Limb (tissue), 2 donors: ENCODE measurements around the gene LRRC61.
A peak's percentile ranks its signal among the peaks of the same experiment; 100 is the strongest.

Experiments
- DNase-seq, 2 donors: peaks; one replicate each; pipeline ENCODE4 v3.0.0-alpha.2; 2016; ENCODE audit errors: extremely low spot score in 2 of 2

LRRC61 gene

GRCh38 chr7:150330211-150330885 lies 7.2 kb downstream of the LRRC61 start:
- no peak for DNase-seq

- DNase-seq, result no peak
These were observed 9.9 kb downstream of the LRRC61 start for GRCh38 chr7:150332852-150333635.

- DNase-seq, result no peak
These were observed 10.5 kb downstream of the LRRC61 start for GRCh38 chr7:150333659-150334058.

- DNase-seq, result no peak
These were observed 11.0 kb downstream of the LRRC61 start for GRCh38 chr7:150334108-150334507.

GRCh38 chr7:150335108-150335773 lies 12.1 kb downstream of the LRRC61 start:
- no peak for DNase-seq

- no peak for DNase-seq
These were observed 12.6 kb downstream of the LRRC61 start for GRCh38 chr7:150335774-150336112.

- DNase-seq, result no peak
These were observed 13.6 kb downstream of the LRRC61 start for GRCh38 chr7:150336746-150337145.

GRCh38 chr7:150337179-150337578 lies 14.0 kb downstream of the LRRC61 start:
- no peak for DNase-seq

- no peak for DNase-seq
These were observed 14.5 kb downstream of the LRRC61 start for GRCh38 chr7:150337659-150338081.

GRCh38 chr7:150338166-150338829 lies 15.1 kb downstream of the LRRC61 start:
- DNase-seq, result no peak

GRCh38 chr7:150339409-150339809 lies 16.3 kb downstream of the LRRC61 start:
- no peak for DNase-seq

GRCh38 chr7:150340024-150340749 lies 17.0 kb downstream of the LRRC61 start:
- no peak for DNase-seq

- no peak for DNase-seq
These were observed 17.7 kb downstream of the LRRC61 start for GRCh38 chr7:150340875-150341262.

- DNase-seq, result peak in 1 of 2 donors; percentile 61
These were observed 18.3 kb downstream of the LRRC61 start, which contains the start of gene RARRES2 for GRCh38 chr7:150341263-150342120. Gene RARRES2 (minus strand): TSS chr7:150341629. CDS start chr7:150340609, 1,020 bp downstream.

- no peak for DNase-seq
These were observed 18.9 kb downstream of the LRRC61 start for GRCh38 chr7:150342121-150342408.

GRCh38 chr7:150343225-150343624 lies 20.1 kb downstream of the LRRC61 start:
- no peak for DNase-seq

GRCh38 chr7:150344299-150344698 lies 21.1 kb downstream of the LRRC61 start:
- DNase-seq, result no peak

GRCh38 chr7:150345012-150345411 lies 21.9 kb downstream of the LRRC61 start:
- no peak for DNase-seq

GRCh38 chr7:150346922-150347321 lies 23.8 kb downstream of the LRRC61 start:
- no peak for DNase-seq

- DNase-seq, result no peak
These were observed 28.5 kb downstream of the LRRC61 start for GRCh38 chr7:150351587-150352194.
